ENCODE results near the gene FILIP1L. TPM values are rescaled to one million over a fixed set of nuclear protein-coding genes. Genes with fewer than 3 reads are reported as not detected.

The FILIP1L gene
- total and polyA plus RNA-seq, 2 donors from 2014 or later = 5.5 to 25.5 TPM

GRCh38 chr3:99834211-99834957, 279.9 kb downstream of the FILIP1L start:
- no peak for TF ChIP-seq CTCF (IDR thresholded peaks at IDR 0.05; ENCODE audit: borderline replicate concordance, extremely low read depth, insufficient read depth)
- Histone ChIP-seq H3K4me3 (ENCODE audit: low read length in 3 of 3) (no peak overlapping the region), H3K9me3 (ENCODE audit: control insufficient read depth in 2 of 3, insufficient read depth in 1 of 3, low read length in 3 of 3) (no peaks in the 10 kb centered on the region), H3K27ac (ENCODE audit: low read depth in 2 of 2, low read length in 2 of 2) (no peak overlapping the region), H3K27me3 (ENCODE audit: control insufficient read depth, insufficient read depth, low read length) (no peaks in the 10 kb centered on the region), H3K9ac (ENCODE audit: low read length in 3 of 3) (no peak overlapping the region), H3K36me3 (ENCODE audit: control insufficient read depth in 2 of 3, insufficient read depth in 3 of 3, low read length in 3 of 3) (no peaks in the 10 kb centered on the region), H3K4me1 (ENCODE audit: control insufficient read depth in 2 of 3, insufficient read depth in 2 of 3, low read depth in 1 of 3, low read length in 3 of 3) (peaks cover 0 to 3% (median 0%) of the 10 kb centered on the region in 3 donors)
- no peak for FAIRE-seq
- intact Hi-C loops (cut with DNase I) = no loop called here
- no peak for DNase-seq

- no peak for TF ChIP-seq CTCF (IDR thresholded peaks at IDR 0.05; ENCODE audit: borderline replicate concordance, extremely low read depth, insufficient read depth)
Measured at GRCh38 chr3:99833617-99834205, 280.6 kb downstream of the FILIP1L start.

GRCh38 chr3:99829844-99830243, 284.5 kb downstream of the FILIP1L start:
- Histone ChIP-seq H3K9me3 (ENCODE audit: control insufficient read depth in 2 of 3, insufficient read depth in 1 of 3, low read length in 3 of 3) (no peaks in the 10 kb centered on the region), H3K27me3 (ENCODE audit: control insufficient read depth, insufficient read depth, low read length) (no peaks in the 10 kb centered on the region), H3K9ac (ENCODE audit: low read length in 3 of 3) (no peak overlapping the region), H3K4me1 (ENCODE audit: control insufficient read depth in 2 of 3, insufficient read depth in 2 of 3, low read depth in 1 of 3, low read length in 3 of 3) (peaks cover 0 to 3% (median 0%) of the 10 kb centered on the region in 3 donors), H3K36me3 (ENCODE audit: control insufficient read depth in 2 of 3, insufficient read depth in 3 of 3, low read length in 3 of 3) (no peaks in the 10 kb centered on the region), H3K4me3 (ENCODE audit: low read length in 3 of 3) (no peak overlapping the region), H3K27ac (ENCODE audit: low read depth in 2 of 2, low read length in 2 of 2) (no peak overlapping the region)
- intact Hi-C loops (cut with DNase I) = no loop called here
- no peak for FAIRE-seq
- no peak for TF ChIP-seq CTCF (IDR thresholded peaks at IDR 0.05; ENCODE audit: borderline replicate concordance, extremely low read depth, insufficient read depth)
- no peak for DNase-seq

More at GRCh38 chr3:99833617-99834205, 280.6 kb downstream of the FILIP1L start:
- Histone ChIP-seq H3K36me3 (ENCODE audit: control insufficient read depth in 2 of 3, insufficient read depth in 3 of 3, low read length in 3 of 3) (no peaks in the 10 kb centered on the region), H3K27ac (ENCODE audit: low read depth in 2 of 2, low read length in 2 of 2) (no peak overlapping the region), H3K9me3 (ENCODE audit: control insufficient read depth in 2 of 3, insufficient read depth in 1 of 3, low read length in 3 of 3) (no peaks in the 10 kb centered on the region), H3K4me1 (ENCODE audit: control insufficient read depth in 2 of 3, insufficient read depth in 2 of 3, low read depth in 1 of 3, low read length in 3 of 3) (peaks cover 0 to 3% (median 0%) of the 10 kb centered on the region in 3 donors), H3K4me3 (ENCODE audit: low read length in 3 of 3) (no peak overlapping the region), H3K27me3 (ENCODE audit: control insufficient read depth, insufficient read depth, low read length) (no peaks in the 10 kb centered on the region), H3K9ac (ENCODE audit: low read length in 3 of 3) (no peak overlapping the region)
- FAIRE-seq (no peak), DNase-seq (peak in 1 of 5 donors; percentile 43)
- intact Hi-C loops (cut with DNase I) = no loop called here
